SK-N-SH (cell line): ENCODE measurements around the gene FAM161A. TPM values are rescaled to one million over a fixed set of nuclear protein-coding genes. Genes with fewer than 3 reads are reported as not detected.

ENCODE experiments used
- CTCF ChIA-PET: fragments of 300-600, 350-600 bp; formaldehyde crosslinking; extraction: SDS; loops from one replicate; lab custom pipeline; 2021; lab: Yijun Ruan, JAX
- POLR2A ChIA-PET: fragments of 350-600 bp; sonication (Branson Sonifier 250); formaldehyde crosslinking; extraction: SDS; loops from one replicate; lab custom pipeline; 2020; ENCODE audit warnings: antibody characterized with exemption, inconsistent platforms; lab: Yijun Ruan, JAX
- DNase-seq: peaks from one replicate; pipeline ENCODE4 v3.0.0; 2012
- H2AFZ ChIP-seq: fragments of 200-600 bp; sonication (generic); 2 replicates; pipeline ENCODE4 v1.8.1; 2016; ENCODE audit warnings: antibody characterized with exemption, mild to moderate bottlenecking, low read depth
- H3F3A ChIP-seq: fragments of 200-600 bp; sonication (generic); replicated peaks from 2 replicates; pipeline ENCODE3; 2016; ENCODE audit warnings: antibody characterized with exemption, mild to moderate bottlenecking; ENCODE audit not compliant: insufficient read depth
- H3K27ac ChIP-seq, 2 experiments: fragments of 200-500 bp in 1 of 2; fragments of 200-600 bp in 1 of 2; sonication (Bioruptor generic) in 1 of 2; sonication (generic), shearing (Covaris generic) in 1 of 2; 2 replicates each; pipeline versions ENCODE4 v1.5.1 to v1.6.1; 2014 to 2016; ENCODE audit warnings: low read depth in 2 of 2, inconsistent platforms in 1 of 2, low read length in 1 of 2, mild to moderate bottlenecking in 1 of 2, mixed read lengths in 1 of 2
- H3K27me3 ChIP-seq: fragments of 200-600 bp; sonication (generic), shearing (Covaris generic); 2 replicates; pipeline ENCODE4 v1.6.1; 2016; ENCODE audit warnings: mixed run types; ENCODE audit not compliant: insufficient read depth
- H3K36me3 ChIP-seq, 2 experiments: fragments of 200-500 bp in 1 of 2; fragments of 200-600 bp in 1 of 2; sonication (Bioruptor generic) in 1 of 2; sonication (generic) in 1 of 2; replicated peaks in 1 of 2; 2 replicates each; pipeline versions ENCODE3 to v1.5.1; 2014 to 2016; ENCODE audit warnings: low read length in 1 of 2, mild to moderate bottlenecking in 1 of 2; ENCODE audit not compliant: insufficient read depth in 2 of 2, control insufficient read depth in 1 of 2
- H3K4me1 ChIP-seq, 2 experiments: fragments of 200-500 bp in 1 of 2; fragments of 200-600 bp in 1 of 2; sonication (Bioruptor generic) in 1 of 2; sonication (generic), shearing (Covaris generic) in 1 of 2; 2 replicates each; pipeline versions ENCODE4 v1.5.1 to v1.6.1; 2014 to 2016; ENCODE audit warnings: low read depth in 1 of 2, low read length in 1 of 2, mixed run types in 1 of 2; ENCODE audit not compliant: insufficient read depth in 2 of 2, control insufficient read depth in 1 of 2
- H3K4me2 ChIP-seq: fragments of 200-600 bp; sonication (generic), shearing (Covaris generic); 2 replicates; pipeline ENCODE4 v1.6.1; 2017; ENCODE audit warnings: mixed run types
- H3K4me3 ChIP-seq, 2 experiments: fragments of 200-500 bp in 1 of 2; fragments of 200-600 bp in 1 of 2; sonication (Bioruptor generic) in 1 of 2; sonication (generic), shearing (Covaris generic) in 1 of 2; 2 replicates each; pipeline versions ENCODE4 v1.5.1 to v1.8.1; 2014 to 2016; ENCODE audit warnings: low read depth in 2 of 2, inconsistent platforms in 1 of 2, low read length in 1 of 2, mild to moderate bottlenecking in 1 of 2, mixed read lengths in 1 of 2, moderate library complexity in 1 of 2
- H3K79me2 ChIP-seq: fragments of 200-600 bp; sonication (generic); 2 replicates; pipeline ENCODE4 v1.8.1; 2017; ENCODE audit warnings: mild to moderate bottlenecking; ENCODE audit not compliant: insufficient read depth
- H3K9ac ChIP-seq: fragments of 200-600 bp; sonication (generic); 2 replicates; pipeline ENCODE4 v1.6.1; 2017; ENCODE audit warnings: mixed run types
- H3K9me2 ChIP-seq: fragments of 200-600 bp; sonication (generic); 2 replicates; pipeline ENCODE4 v1.6.1; 2017; ENCODE audit warnings: mixed run types
- H3K9me3 ChIP-seq: fragments of 200-600 bp; sonication (generic); 2 replicates; pipeline ENCODE4 v1.6.1; 2017; ENCODE audit warnings: mixed run types, mild to moderate bottlenecking, moderate library complexity
- H4K20me1 ChIP-seq: fragments of 200-600 bp; sonication (generic); 2 replicates; pipeline ENCODE4 v1.6.1; 2017; ENCODE audit warnings: mild to moderate bottlenecking, mixed run types; ENCODE audit not compliant: insufficient read depth
- ELF1 ChIP-seq: IDR thresholded peaks from 2 replicates; pipeline ENCODE4 v1.4.0; 2012
- GABPA ChIP-seq: IDR thresholded peaks from 2 replicates; pipeline ENCODE4 v1.4.0; 2012; ENCODE audit warnings: low read depth, mild to moderate bottlenecking
- IRF3 ChIP-seq: fragments of 150-350 bp; IDR thresholded peaks from 2 replicates; pipeline ENCODE4 v1.6.1; 2016; ENCODE audit warnings: mild to moderate bottlenecking, low read depth, low read length
- JUND ChIP-seq: IDR thresholded peaks from 2 replicates; pipeline ENCODE4 v1.4.0; 2012
- NFIC ChIP-seq: IDR thresholded peaks from 2 replicates; pipeline ENCODE4 v1.4.0; 2012; ENCODE audit warnings: borderline replicate concordance
- PBX3 ChIP-seq: IDR thresholded peaks from 2 replicates; pipeline ENCODE4; 2012
- POLR2AphosphoS5 ChIP-seq: IDR thresholded peaks from 2 replicates; pipeline ENCODE4 v1.6.1; 2012; ENCODE audit warnings: low read depth, low read length
- RAD21 ChIP-seq: IDR thresholded peaks from 2 replicates; pipeline ENCODE4 v1.6.1; 2012; ENCODE audit warnings: mild to moderate bottlenecking, low read length
- RFX5 ChIP-seq: IDR thresholded peaks from 2 replicates; pipeline ENCODE4 v1.6.1; 2012; ENCODE audit warnings: mild to moderate bottlenecking, improper control_type of control experiment, low read length
- SIN3A ChIP-seq: IDR thresholded peaks from 2 replicates; pipeline ENCODE4 v1.6.1; 2012; ENCODE audit warnings: low read depth, mild to moderate bottlenecking, low read length, moderate library complexity, borderline replicate concordance
- SMC3 ChIP-seq: IDR thresholded peaks from 2 replicates; pipeline ENCODE4 v1.6.1; 2012; ENCODE audit warnings: low read depth, low read length, improper control_type of control experiment
- TEAD4 ChIP-seq: IDR thresholded peaks from 2 replicates; pipeline ENCODE4 v1.4.0; 2012; ENCODE audit warnings: mild to moderate bottlenecking, borderline replicate concordance; ENCODE audit not compliant: insufficient read depth
- YY1 ChIP-seq: IDR thresholded peaks from 2 replicates; pipeline ENCODE4 v1.4.0; 2012; ENCODE audit warnings: low read depth, mild to moderate bottlenecking
- WGBS: methylation state at CpG from one replicate; pipeline ENCODE4 v1.1.6; 2017; ENCODE audit warnings: low lambda C conversion rate; 5-methylcytosine and 5-hydroxymethylcytosine counted together
- polyA plus RNA-seq, 3 experiments: library from polyadenylated mRNA; depleted of rRNA; stranded (reverse); fragments of >200 nt; gene quantifications; 2 replicates each; pipeline ENCODE4 v1.2.3, GENCODE V29; 2012
- TF ChIP-seq, protein P1 (sequence below): IDR thresholded peaks from 2 replicates; pipeline ENCODE4 v1.4.0; 2012; ENCODE audit warnings: low read depth
- TF ChIP-seq, protein P2 (sequence below): IDR thresholded peaks from 2 replicates; pipeline ENCODE4 v1.6.1; 2012; ENCODE audit warnings: mild to moderate bottlenecking, low read depth, low read length, moderate library complexity

The FAM161A gene
- polyA plus RNA-seq, 1 of the 3 experiments (the other 2 are of a cell fraction) = 0.90 TPM

- TF ChIP-seq SIN3A = no peak
Observed at GRCh38 chr2:61789807-61790602, 63.9 kb downstream of the FAM161A start (continued).

GRCh38 chr2:61787941-61788563 lies 65.8 kb downstream of the FAM161A start:
- ChIA-PET POLR2A (no interaction called here), CTCF (no interaction called here)
- H3K36me3 ChIP-seq = no peaks in the 10 kb centered on the region
- no peak overlapping the region for H3K9ac ChIP-seq
- H3K9me2 ChIP-seq = no peaks in the 10 kb centered on the region
- H3F3A ChIP-seq = no peaks in the 10 kb centered on the region
- no peaks in the 10 kb centered on the region for H3K9me3 ChIP-seq
- no peaks in the 10 kb centered on the region for H3K27me3 ChIP-seq
- H3K4me2 ChIP-seq = no peak overlapping the region
- H3K4me1 ChIP-seq = no peaks in the 10 kb centered on the region
- no peak overlapping the region for H3K4me3 ChIP-seq
- no peak for DNase-seq
- no peaks in the 10 kb centered on the region for H3K79me2 ChIP-seq
- WGBS = 89% methylated on average over 4 of the region's 4 CpGs
- H3K27ac ChIP-seq = no peak overlapping the region
- no peak overlapping the region for H2AFZ ChIP-seq
- H4K20me1 ChIP-seq = no peaks in the 10 kb centered on the region
- TF ChIP-seq RFX5 (no peak), NFIC (no peak), SIN3A (no peak), TEAD4 (no peak), YY1 (no peak), PBX3 (no peak), RAD21 (no peak), IRF3 (no peak), POLR2AphosphoS5 (no peak), JUND (no peak), ELF1 (no peak), GABPA (no peak), SMC3 (no peak)
- TF ChIP-seq, protein P1, sequence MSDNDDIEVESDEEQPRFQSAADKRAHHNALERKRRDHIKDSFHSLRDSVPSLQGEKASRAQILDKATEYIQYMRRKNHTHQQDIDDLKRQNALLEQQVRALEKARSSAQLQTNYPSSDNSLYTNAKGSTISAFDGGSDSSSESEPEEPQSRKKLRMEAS = no peak
- TF ChIP-seq, protein P2, sequence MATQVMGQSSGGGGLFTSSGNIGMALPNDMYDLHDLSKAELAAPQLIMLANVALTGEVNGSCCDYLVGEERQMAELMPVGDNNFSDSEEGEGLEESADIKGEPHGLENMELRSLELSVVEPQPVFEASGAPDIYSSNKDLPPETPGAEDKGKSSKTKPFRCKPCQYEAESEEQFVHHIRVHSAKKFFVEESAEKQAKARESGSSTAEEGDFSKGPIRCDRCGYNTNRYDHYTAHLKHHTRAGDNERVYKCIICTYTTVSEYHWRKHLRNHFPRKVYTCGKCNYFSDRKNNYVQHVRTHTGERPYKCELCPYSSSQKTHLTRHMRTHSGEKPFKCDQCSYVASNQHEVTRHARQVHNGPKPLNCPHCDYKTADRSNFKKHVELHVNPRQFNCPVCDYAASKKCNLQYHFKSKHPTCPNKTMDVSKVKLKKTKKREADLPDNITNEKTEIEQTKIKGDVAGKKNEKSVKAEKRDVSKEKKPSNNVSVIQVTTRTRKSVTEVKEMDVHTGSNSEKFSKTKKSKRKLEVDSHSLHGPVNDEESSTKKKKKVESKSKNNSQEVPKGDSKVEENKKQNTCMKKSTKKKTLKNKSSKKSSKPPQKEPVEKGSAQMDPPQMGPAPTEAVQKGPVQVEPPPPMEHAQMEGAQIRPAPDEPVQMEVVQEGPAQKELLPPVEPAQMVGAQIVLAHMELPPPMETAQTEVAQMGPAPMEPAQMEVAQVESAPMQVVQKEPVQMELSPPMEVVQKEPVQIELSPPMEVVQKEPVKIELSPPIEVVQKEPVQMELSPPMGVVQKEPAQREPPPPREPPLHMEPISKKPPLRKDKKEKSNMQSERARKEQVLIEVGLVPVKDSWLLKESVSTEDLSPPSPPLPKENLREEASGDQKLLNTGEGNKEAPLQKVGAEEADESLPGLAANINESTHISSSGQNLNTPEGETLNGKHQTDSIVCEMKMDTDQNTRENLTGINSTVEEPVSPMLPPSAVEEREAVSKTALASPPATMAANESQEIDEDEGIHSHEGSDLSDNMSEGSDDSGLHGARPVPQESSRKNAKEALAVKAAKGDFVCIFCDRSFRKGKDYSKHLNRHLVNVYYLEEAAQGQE = no peak
- TF ChIP-seq, all 33 proteins: peak for 0
